HCT116 (cell line): ENCODE data around the gene AGPAT2. TPM values are rescaled to one million over a fixed set of nuclear protein-coding genes. Genes with fewer than 3 reads are reported as not detected.

Experiments used
- ATAC-seq: fragments of 200-7000 bp; cut with Tn5 transposase; 2 replicates; pipeline ENCODE4 v1.9.1; 2020; ENCODE audit warnings: mild to moderate bottlenecking, moderate library complexity
- BruUV-seq: library from RNA; stranded (reverse); fragments of 400-500 nt; replicated peaks from 2 replicates; lab custom pipeline; 2021; lab: Mats Ljungman, UMichigan
- CTCF ChIA-PET: fragments of 300-600 bp; sonication (Branson Sonifier 250); formaldehyde crosslinking; loops from one replicate; lab custom pipeline; 2021; ENCODE audit warnings: antibody characterized with exemption; lab: Charles Lee
- POLR2A ChIA-PET: fragments of 300-600, 350-600 bp; sonication (Branson Sonifier 250); formaldehyde crosslinking; loops from one replicate; lab custom pipeline; 2021; ENCODE audit warnings: antibody characterized with exemption; lab: Charles Lee
- RAD21 ChIA-PET, 2 experiments: fragments of 300-600 bp; sonication (Branson Sonifier 250); formaldehyde crosslinking; loops; one replicate each; lab custom pipeline; 2023; ENCODE audit warnings: low total read pairs in 2 of 2; ENCODE audit not compliant: uncharacterized antibody in 2 of 2, unreplicated experiment in 2 of 2, low non-redundant PET in 1 of 2; lab: Charles Lee
- DNase-seq: peaks from one replicate; pipeline ENCODE4 v3.0.0-alpha.2; 2010; ENCODE audit warnings: low read depth, low spot score
- H2AFZ ChIP-seq: fragments of 200-600 bp; shearing (Covaris generic), sonication (generic); 2 replicates; pipeline ENCODE4 v1.6.1; 2017; ENCODE audit warnings: low read depth, mixed run types, mixed read lengths, antibody characterized with exemption, low read length; ENCODE audit not compliant: poor library complexity, severe bottlenecking
- H3K27ac ChIP-seq: 2 replicates; pipeline ENCODE4 v1.5.1; 2012; ENCODE audit warnings: low read depth, low read length
- H3K27me3 ChIP-seq: fragments of 200-600 bp; sonication (generic); 2 replicates; pipeline ENCODE4 v1.6.1; 2016; ENCODE audit warnings: mixed run types, low read length, mixed read lengths; ENCODE audit not compliant: insufficient read depth
- H3K36me3 ChIP-seq, 2 experiments: fragments of 200-500 bp in 1 of 2; fragments of 200-600 bp in 1 of 2; sonication (Bioruptor generic) in 1 of 2; sonication (generic) in 1 of 2; 2 replicates each; pipeline versions ENCODE4 v1.5.1 to v1.6.1; 2014 to 2016; ENCODE audit warnings: low read length in 2 of 2, inconsistent platforms in 1 of 2, mixed read lengths in 1 of 2, mixed run types in 1 of 2; ENCODE audit not compliant: insufficient read depth in 2 of 2, control insufficient read depth in 1 of 2
- H3K4me1 ChIP-seq, 2 experiments: fragments of 200-600 bp in 1 of 2; sonication (generic) in 1 of 2; 2 replicates each; pipeline versions ENCODE4 v1.5.1 to v1.6.1; 2012 to 2017; ENCODE audit warnings: low read length in 2 of 2, inconsistent platforms in 1 of 2, mild to moderate bottlenecking in 1 of 2, mixed read lengths in 1 of 2, mixed run types in 1 of 2, moderate library complexity in 1 of 2; ENCODE audit not compliant: insufficient read depth in 2 of 2, control insufficient read depth in 1 of 2
- H3K4me2 ChIP-seq: fragments of 200-600 bp; sonication (generic); 2 replicates; pipeline ENCODE4 v1.6.1; 2017; ENCODE audit warnings: mixed run types, low read length, mixed read lengths
- H3K4me3 ChIP-seq, 2 experiments: fragments of 200-600 bp in 1 of 2; sonication (generic) in 1 of 2; replicated peaks in 1 of 2; 2 replicates each; pipeline ENCODE4 v1.5.1; 2011 to 2016; ENCODE audit warnings: low read length in 2 of 2, control low read depth in 1 of 2, low read depth in 1 of 2, mild to moderate bottlenecking in 1 of 2, mixed read lengths in 1 of 2, mixed run types in 1 of 2
- H3K79me2 ChIP-seq: fragments of 200-600 bp; sonication (generic); 2 replicates; pipeline ENCODE4 v1.6.1; 2017; ENCODE audit warnings: mild to moderate bottlenecking, mixed run types, low read length, moderate library complexity, mixed read lengths; ENCODE audit not compliant: insufficient read depth
- H3K9ac ChIP-seq: fragments of 200-600 bp; sonication (generic); 2 replicates; pipeline ENCODE4 v1.6.1; 2016; ENCODE audit warnings: low read length, mixed read lengths
- H3K9me2 ChIP-seq: fragments of 200-600 bp; sonication (generic), shearing (Covaris generic); 2 replicates; pipeline ENCODE4 v1.6.1; 2017; ENCODE audit warnings: mixed run types, mild to moderate bottlenecking, moderate library complexity; ENCODE audit not compliant: insufficient read depth
- H3K9me3 ChIP-seq, 2 experiments: fragments of 200-500 bp in 1 of 2; fragments of 200-600 bp in 1 of 2; sonication (Bioruptor generic) in 1 of 2; sonication (generic) in 1 of 2; 2 replicates each; pipeline ENCODE4 v1.6.1; 2014 to 2017; ENCODE audit warnings: low read length in 2 of 2, mixed read lengths in 2 of 2, inconsistent platforms in 1 of 2, low read depth in 1 of 2, mild to moderate bottlenecking in 1 of 2, mixed run types in 1 of 2, moderate library complexity in 1 of 2; ENCODE audit not compliant: control insufficient read depth in 1 of 2, insufficient read depth in 1 of 2
- H4K20me1 ChIP-seq: fragments of 200-600 bp; sonication (generic), shearing (Covaris generic); 2 replicates; pipeline ENCODE4 v1.6.1; 2017; ENCODE audit warnings: mixed run types, mild to moderate bottlenecking, moderate library complexity; ENCODE audit not compliant: insufficient read depth
- CBX3 ChIP-seq: IDR thresholded peaks from 2 replicates; pipeline ENCODE4 v1.6.1; 2012; ENCODE audit warnings: low read depth
- CEBPB ChIP-seq: IDR thresholded peaks from 2 replicates; pipeline ENCODE4 v1.6.1; 2012; ENCODE audit warnings: low read depth
- ELF1 ChIP-seq: IDR thresholded peaks from 2 replicates; pipeline ENCODE4 v1.6.1; 2012; ENCODE audit warnings: low read depth, borderline replicate concordance
- EZH2phosphoT487 ChIP-seq: fragments of 200-600 bp; IDR thresholded peaks from 2 replicates; pipeline ENCODE4 v1.6.1; 2018; ENCODE audit warnings: antibody characterized with exemption, borderline replicate concordance
- FOSL1 ChIP-seq: IDR thresholded peaks from 2 replicates; pipeline ENCODE4 v1.6.1; 2012; ENCODE audit warnings: low read depth
- MAX ChIP-seq: IDR thresholded peaks from 2 replicates; pipeline ENCODE4 v1.6.1; 2012
- POLR2A ChIP-seq: IDR thresholded peaks from 2 replicates; pipeline ENCODE4 v1.7.0; 2011; ENCODE audit warnings: borderline replicate concordance; ENCODE audit not compliant: insufficient read depth, insufficient read length; ENCODE audit errors: extremely low read depth
- POLR2AphosphoS5 ChIP-seq: IDR thresholded peaks from 2 replicates; pipeline ENCODE4 v1.6.1; 2011; ENCODE audit warnings: mild to moderate bottlenecking, low read depth, low read length, moderate library complexity
- SIN3A ChIP-seq: IDR thresholded peaks from 2 replicates; pipeline ENCODE4 v1.6.1; 2012; ENCODE audit warnings: low read depth
- SP1 ChIP-seq: IDR thresholded peaks from 2 replicates; pipeline ENCODE4 v1.6.1; 2012; ENCODE audit warnings: low read depth
- SRF ChIP-seq: IDR thresholded peaks from 2 replicates; pipeline ENCODE4 v1.6.1; 2012; ENCODE audit warnings: low read depth
- YY1 ChIP-seq: IDR thresholded peaks from 2 replicates; pipeline ENCODE4 v1.6.1; 2011; ENCODE audit warnings: low read length, low read depth, moderate library complexity, mild to moderate bottlenecking; ENCODE audit not compliant: insufficient replicate concordance; ENCODE audit errors: extremely low read depth
- ZNF274 ChIP-seq: fragments of 200-500 bp; sonication (Bioruptor generic); IDR thresholded peaks from 2 replicates; pipeline ENCODE4 v1.6.1; 2014; ENCODE audit warnings: mild to moderate bottlenecking, low read depth, low read length, inconsistent platforms
- intact Hi-C: fragments of 100-400 bp; cut with micrococcal nuclease; formaldehyde crosslinking; loops from 2 replicates; pipeline ENCODE4 v1.10.0; 2022
- total RNA-seq: library from RNA; stranded (reverse); gene quantifications from one replicate; pipeline ENCODE4 v1.2.1, GENCODE V29; 2021; ENCODE audit not compliant: unreplicated experiment
- TF ChIP-seq, protein P1 (sequence below), 3 experiments: fragments of 200-600 bp in 1 of 3; sonication (generic) in 1 of 3; IDR thresholded peaks in 2 of 3; conservative IDR thresholded peaks in 1 of 3; 2 replicates each; pipeline ENCODE4 v1.5.1; 2012 to 2017; ENCODE audit warnings: low read depth in 2 of 3, low read length in 2 of 3, antibody characterized with exemption in 1 of 3, borderline replicate concordance in 1 of 3, control low read depth in 1 of 3, mild to moderate bottlenecking in 1 of 3, mixed read lengths in 1 of 3, mixed run types in 1 of 3, moderate library complexity in 1 of 3; ENCODE audit not compliant: insufficient read depth in 1 of 3
- TF ChIP-seq, protein P2 (sequence below): IDR thresholded peaks from 2 replicates; pipeline ENCODE4 v1.6.1; 2011; ENCODE audit warnings: mild to moderate bottlenecking, low read length, moderate library complexity; ENCODE audit not compliant: insufficient replicate concordance; ENCODE audit errors: extremely low read depth
- TF ChIP-seq, protein P3 (sequence below): IDR thresholded peaks from 2 replicates; pipeline ENCODE4 v1.6.1; 2012; ENCODE audit warnings: low read depth

Gene AGPAT2
- total RNA-seq, 1 experiment from 2014 or later = 86.0 TPM

DNA sequence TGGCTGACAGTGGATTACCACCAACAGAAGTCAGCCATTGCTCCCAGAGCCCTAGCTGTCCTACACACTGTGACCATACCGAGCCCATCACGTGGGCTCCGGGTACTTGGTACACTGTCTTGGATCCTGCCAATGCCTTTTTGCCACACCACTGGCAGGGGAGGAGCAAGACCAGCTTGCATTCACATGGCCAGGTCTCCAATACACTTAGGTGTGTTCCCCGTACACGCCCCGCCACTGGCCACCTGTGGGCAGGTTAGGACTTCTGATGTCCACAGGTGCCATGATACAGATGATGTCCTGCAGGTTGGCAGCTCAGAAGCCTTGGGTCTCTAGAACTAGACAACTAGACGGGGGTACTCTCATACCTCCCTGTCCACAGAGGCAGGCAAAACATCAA, 19.8 kb upstream of the AGPAT2 start:
- Histone ChIP-seq H3K4me1 (peaks cover 5 to 31% of the 10 kb centered on the region in 2 experiments), H3K9me2 (no peaks in the 10 kb centered on the region), H2AFZ (no peak overlapping the region), H3K27ac (no peak overlapping the region), H3K9me3 (no peaks in the 10 kb centered on the region), H3K27me3 (no peaks in the 10 kb centered on the region), H3K36me3 (no peaks in the 10 kb centered on the region), H3K4me3 (no peak overlapping the region), H3K9ac (no peak overlapping the region), H4K20me1 (no peaks in the 10 kb centered on the region), H3K79me2 (no peaks in the 10 kb centered on the region), H3K4me2 (peak overlapping the region; percentile 25; the same call in 1 of the 2 replicates)
- ATAC-seq (no peak), DNase-seq (no peak)
- ChIA-PET POLR2A (no interaction called here), RAD21 (no interaction called here), CTCF (no interaction called here)
- TF ChIP-seq MAX (no peak), CBX3 (no peak), POLR2A (no peak), YY1 (no peak), ELF1 (no peak), SP1 (no peak), CEBPB (no peak), EZH2phosphoT487 (no peak), SIN3A (no peak), ZNF274 (no peak), SRF (no peak), FOSL1 (no peak), POLR2AphosphoS5 (no peak)
- TF ChIP-seq, protein P1, sequence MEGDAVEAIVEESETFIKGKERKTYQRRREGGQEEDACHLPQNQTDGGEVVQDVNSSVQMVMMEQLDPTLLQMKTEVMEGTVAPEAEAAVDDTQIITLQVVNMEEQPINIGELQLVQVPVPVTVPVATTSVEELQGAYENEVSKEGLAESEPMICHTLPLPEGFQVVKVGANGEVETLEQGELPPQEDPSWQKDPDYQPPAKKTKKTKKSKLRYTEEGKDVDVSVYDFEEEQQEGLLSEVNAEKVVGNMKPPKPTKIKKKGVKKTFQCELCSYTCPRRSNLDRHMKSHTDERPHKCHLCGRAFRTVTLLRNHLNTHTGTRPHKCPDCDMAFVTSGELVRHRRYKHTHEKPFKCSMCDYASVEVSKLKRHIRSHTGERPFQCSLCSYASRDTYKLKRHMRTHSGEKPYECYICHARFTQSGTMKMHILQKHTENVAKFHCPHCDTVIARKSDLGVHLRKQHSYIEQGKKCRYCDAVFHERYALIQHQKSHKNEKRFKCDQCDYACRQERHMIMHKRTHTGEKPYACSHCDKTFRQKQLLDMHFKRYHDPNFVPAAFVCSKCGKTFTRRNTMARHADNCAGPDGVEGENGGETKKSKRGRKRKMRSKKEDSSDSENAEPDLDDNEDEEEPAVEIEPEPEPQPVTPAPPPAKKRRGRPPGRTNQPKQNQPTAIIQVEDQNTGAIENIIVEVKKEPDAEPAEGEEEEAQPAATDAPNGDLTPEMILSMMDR (IDR thresholded peaks at IDR 0.05 in 2 of 3, conservative IDR thresholded peaks at IDR 0.05 in 1 of 3; ENCODE audit: borderline replicate concordance in 1 of 3, insufficient read depth in 1 of 3, low read depth in 2 of 3, low read length in 2 of 3) = no peak
- TF ChIP-seq, protein P2, sequence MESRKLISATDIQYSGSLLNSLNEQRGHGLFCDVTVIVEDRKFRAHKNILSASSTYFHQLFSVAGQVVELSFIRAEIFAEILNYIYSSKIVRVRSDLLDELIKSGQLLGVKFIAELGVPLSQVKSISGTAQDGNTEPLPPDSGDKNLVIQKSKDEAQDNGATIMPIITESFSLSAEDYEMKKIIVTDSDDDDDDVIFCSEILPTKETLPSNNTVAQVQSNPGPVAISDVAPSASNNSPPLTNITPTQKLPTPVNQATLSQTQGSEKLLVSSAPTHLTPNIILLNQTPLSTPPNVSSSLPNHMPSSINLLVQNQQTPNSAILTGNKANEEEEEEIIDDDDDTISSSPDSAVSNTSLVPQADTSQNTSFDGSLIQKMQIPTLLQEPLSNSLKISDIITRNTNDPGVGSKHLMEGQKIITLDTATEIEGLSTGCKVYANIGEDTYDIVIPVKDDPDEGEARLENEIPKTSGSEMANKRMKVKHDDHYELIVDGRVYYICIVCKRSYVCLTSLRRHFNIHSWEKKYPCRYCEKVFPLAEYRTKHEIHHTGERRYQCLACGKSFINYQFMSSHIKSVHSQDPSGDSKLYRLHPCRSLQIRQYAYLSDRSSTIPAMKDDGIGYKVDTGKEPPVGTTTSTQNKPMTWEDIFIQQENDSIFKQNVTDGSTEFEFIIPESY = no peak
- TF ChIP-seq, protein P3, sequence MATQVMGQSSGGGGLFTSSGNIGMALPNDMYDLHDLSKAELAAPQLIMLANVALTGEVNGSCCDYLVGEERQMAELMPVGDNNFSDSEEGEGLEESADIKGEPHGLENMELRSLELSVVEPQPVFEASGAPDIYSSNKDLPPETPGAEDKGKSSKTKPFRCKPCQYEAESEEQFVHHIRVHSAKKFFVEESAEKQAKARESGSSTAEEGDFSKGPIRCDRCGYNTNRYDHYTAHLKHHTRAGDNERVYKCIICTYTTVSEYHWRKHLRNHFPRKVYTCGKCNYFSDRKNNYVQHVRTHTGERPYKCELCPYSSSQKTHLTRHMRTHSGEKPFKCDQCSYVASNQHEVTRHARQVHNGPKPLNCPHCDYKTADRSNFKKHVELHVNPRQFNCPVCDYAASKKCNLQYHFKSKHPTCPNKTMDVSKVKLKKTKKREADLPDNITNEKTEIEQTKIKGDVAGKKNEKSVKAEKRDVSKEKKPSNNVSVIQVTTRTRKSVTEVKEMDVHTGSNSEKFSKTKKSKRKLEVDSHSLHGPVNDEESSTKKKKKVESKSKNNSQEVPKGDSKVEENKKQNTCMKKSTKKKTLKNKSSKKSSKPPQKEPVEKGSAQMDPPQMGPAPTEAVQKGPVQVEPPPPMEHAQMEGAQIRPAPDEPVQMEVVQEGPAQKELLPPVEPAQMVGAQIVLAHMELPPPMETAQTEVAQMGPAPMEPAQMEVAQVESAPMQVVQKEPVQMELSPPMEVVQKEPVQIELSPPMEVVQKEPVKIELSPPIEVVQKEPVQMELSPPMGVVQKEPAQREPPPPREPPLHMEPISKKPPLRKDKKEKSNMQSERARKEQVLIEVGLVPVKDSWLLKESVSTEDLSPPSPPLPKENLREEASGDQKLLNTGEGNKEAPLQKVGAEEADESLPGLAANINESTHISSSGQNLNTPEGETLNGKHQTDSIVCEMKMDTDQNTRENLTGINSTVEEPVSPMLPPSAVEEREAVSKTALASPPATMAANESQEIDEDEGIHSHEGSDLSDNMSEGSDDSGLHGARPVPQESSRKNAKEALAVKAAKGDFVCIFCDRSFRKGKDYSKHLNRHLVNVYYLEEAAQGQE = no peak
- intact Hi-C loops = no loop called here
- BruUV-seq = no TSS peak
